A673 (cell line): Measurements from ENCODE around the gene LRRC36. TPM values are rescaled to one million over a fixed set of nuclear protein-coding genes. Genes with fewer than 3 reads are reported as not detected.
A peak's percentile ranks its signal among the peaks of the same experiment; 100 is the strongest.

ENCODE experiments used
- BruUV-seq: library from RNA; stranded (reverse); fragments of 400-500 nt; replicated peaks from 2 replicates; lab custom pipeline; 2021; lab: Mats Ljungman, UMichigan
- CTCF ChIA-PET: fragments of 300-600 bp; sonication (Branson Sonifier 250); formaldehyde crosslinking; loops from one replicate; lab custom pipeline; 2022; ENCODE audit warnings: antibody characterized with exemption; lab: Charles Lee
- POLR2A ChIA-PET: fragments of 300-600 bp; sonication (Branson Sonifier 250); formaldehyde crosslinking; loops from one replicate; lab custom pipeline; 2022; ENCODE audit warnings: antibody characterized with exemption; ENCODE audit not compliant: low non-redundant PET; lab: Charles Lee
- DNase-seq: peaks from one replicate; pipeline ENCODE4 v3.0.0-alpha.2; 2015; ENCODE audit warnings: low spot score
- H3K27ac ChIP-seq: fragments of 200-600 bp; sonication (generic); 2 replicates; pipeline ENCODE4 v1.5.1; 2016; ENCODE audit warnings: mixed run types, low read depth, mild to moderate bottlenecking, mixed read lengths, antibody characterized with exemption, low read length; ENCODE audit not compliant: poor library complexity, severe bottlenecking
- H3K27me3 ChIP-seq: fragments of 200-600 bp; sonication (generic); replicated peaks from 2 replicates; pipeline ENCODE4 v1.6.1; 2017; ENCODE audit warnings: mixed run types, low read depth, mild to moderate bottlenecking, mixed read lengths, antibody characterized with exemption, low read length; ENCODE audit not compliant: insufficient read depth, poor library complexity
- H3K36me3 ChIP-seq: fragments of 200-600 bp; sonication (generic); 2 replicates; pipeline ENCODE4 v1.6.1; 2016; ENCODE audit warnings: mixed run types, mild to moderate bottlenecking, mixed read lengths, antibody characterized with exemption, low read length; ENCODE audit not compliant: insufficient read depth, poor library complexity, severe bottlenecking
- H3K4me1 ChIP-seq: fragments of 200-600 bp; sonication (generic); 2 replicates; pipeline ENCODE4 v1.6.1; 2017; ENCODE audit warnings: mixed run types, mild to moderate bottlenecking, mixed read lengths, antibody characterized with exemption, low read length; ENCODE audit not compliant: insufficient read depth, poor library complexity, severe bottlenecking
- H3K4me3 ChIP-seq: fragments of 200-600 bp; sonication (generic); 2 replicates; pipeline ENCODE4 v1.5.1; 2016; ENCODE audit warnings: low read depth, mixed run types, mild to moderate bottlenecking, mixed read lengths, low read length; ENCODE audit not compliant: poor library complexity, severe bottlenecking
- H3K9me3 ChIP-seq: fragments of 200-600 bp; sonication (generic); 2 replicates; pipeline ENCODE4 v1.6.1; 2016; ENCODE audit warnings: mixed run types, low read depth, mild to moderate bottlenecking, mixed read lengths, antibody characterized with exemption, low read length; ENCODE audit not compliant: poor library complexity, severe bottlenecking
- EZH2 ChIP-seq: fragments of 200-600 bp; sonication (generic); IDR thresholded peaks from 2 replicates; pipeline ENCODE4 v1.6.1; 2017; ENCODE audit warnings: borderline replicate concordance, low read depth, mild to moderate bottlenecking, mixed read lengths, antibody characterized with exemption, low read length; ENCODE audit not compliant: poor library complexity, severe bottlenecking
- intact Hi-C: fragments of 100-400 bp; cut with micrococcal nuclease; formaldehyde crosslinking; loops from one replicate; pipeline ENCODE4 v1.10.0; 2022; ENCODE audit not compliant: unreplicated experiment
- total RNA-seq: library from RNA; stranded (reverse); gene quantifications from 2 replicates; pipeline ENCODE4 v1.2.3, GENCODE V29; 2021
- TF ChIP-seq, protein P1 (sequence below): fragments of 300-800, 200-600 bp; sonication (generic); conservative IDR thresholded peaks from 2 replicates; pipeline ENCODE4 v1.5.1; 2017; ENCODE audit warnings: low read depth, mild to moderate bottlenecking, antibody characterized with exemption, low read length, moderate library complexity, mixed read lengths

LRRC36 gene
- total RNA-seq, 1 experiment from 2014 or later: not detected

DNA sequence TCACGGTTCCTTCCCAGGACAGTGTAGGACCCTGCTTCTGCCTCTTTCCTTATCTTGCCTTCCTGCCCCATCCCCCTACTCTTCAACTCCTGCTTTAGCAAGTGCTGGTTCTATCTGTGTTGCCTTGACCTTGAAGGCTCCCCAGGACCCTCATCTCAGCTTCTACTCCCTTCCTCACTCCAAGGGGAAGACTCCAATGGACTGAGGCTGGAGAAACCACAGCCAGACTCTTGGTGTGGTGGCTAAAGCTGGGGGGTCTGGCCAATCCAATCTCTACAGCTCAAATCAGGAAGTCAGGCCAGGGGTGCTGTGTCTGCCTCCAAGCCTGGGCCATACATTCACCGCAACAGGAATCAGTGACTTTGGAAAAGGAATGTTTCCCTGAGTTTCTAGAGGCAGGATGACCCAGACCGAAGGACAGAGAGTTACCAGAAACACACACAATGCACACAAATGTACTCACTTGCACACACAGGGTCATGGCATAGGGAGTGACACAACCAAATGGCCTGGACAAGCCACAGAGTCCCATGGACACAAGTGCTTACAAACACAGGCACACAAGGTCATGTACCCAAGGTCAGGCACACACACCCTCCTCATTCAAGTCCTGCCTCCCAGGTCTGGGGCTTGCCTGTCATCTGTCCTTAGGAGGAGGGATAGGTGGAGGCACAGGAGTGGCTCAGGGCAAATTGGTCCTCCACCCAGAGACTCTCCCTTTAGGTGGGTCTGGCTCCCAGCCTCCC lies 102.6 kb downstream of the LRRC36 start:
- TF ChIP-seq, protein P1, sequence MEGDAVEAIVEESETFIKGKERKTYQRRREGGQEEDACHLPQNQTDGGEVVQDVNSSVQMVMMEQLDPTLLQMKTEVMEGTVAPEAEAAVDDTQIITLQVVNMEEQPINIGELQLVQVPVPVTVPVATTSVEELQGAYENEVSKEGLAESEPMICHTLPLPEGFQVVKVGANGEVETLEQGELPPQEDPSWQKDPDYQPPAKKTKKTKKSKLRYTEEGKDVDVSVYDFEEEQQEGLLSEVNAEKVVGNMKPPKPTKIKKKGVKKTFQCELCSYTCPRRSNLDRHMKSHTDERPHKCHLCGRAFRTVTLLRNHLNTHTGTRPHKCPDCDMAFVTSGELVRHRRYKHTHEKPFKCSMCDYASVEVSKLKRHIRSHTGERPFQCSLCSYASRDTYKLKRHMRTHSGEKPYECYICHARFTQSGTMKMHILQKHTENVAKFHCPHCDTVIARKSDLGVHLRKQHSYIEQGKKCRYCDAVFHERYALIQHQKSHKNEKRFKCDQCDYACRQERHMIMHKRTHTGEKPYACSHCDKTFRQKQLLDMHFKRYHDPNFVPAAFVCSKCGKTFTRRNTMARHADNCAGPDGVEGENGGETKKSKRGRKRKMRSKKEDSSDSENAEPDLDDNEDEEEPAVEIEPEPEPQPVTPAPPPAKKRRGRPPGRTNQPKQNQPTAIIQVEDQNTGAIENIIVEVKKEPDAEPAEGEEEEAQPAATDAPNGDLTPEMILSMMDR: no peak
- TF ChIP-seq EZH2: no peak
- Histone ChIP-seq H3K27ac (no peak overlapping the region), H3K4me1 (peaks cover 19% of the 10 kb centered on the region), H3K9me3 (no peaks in the 10 kb centered on the region), H3K27me3 (peaks cover 3% of the 10 kb centered on the region), H3K4me3 (no peak overlapping the region), H3K36me3 (no peaks in the 10 kb centered on the region)
- no TSS peak for BruUV-seq
- intact Hi-C loops: loop anchor here (5.0 kb wide), 1 partner anchor 38 kb away; no protein-coding TSS in a partner anchor
- POLR2A ChIA-PET: no interaction called here
- DNase-seq: no peak
- CTCF ChIA-PET: interaction anchor here (0.5 to 1.6 kb wide), 2 partner anchors 34 to 36 kb away, joined by 3 to 8 read pairs; no protein-coding TSS in a partner anchor

DNA sequence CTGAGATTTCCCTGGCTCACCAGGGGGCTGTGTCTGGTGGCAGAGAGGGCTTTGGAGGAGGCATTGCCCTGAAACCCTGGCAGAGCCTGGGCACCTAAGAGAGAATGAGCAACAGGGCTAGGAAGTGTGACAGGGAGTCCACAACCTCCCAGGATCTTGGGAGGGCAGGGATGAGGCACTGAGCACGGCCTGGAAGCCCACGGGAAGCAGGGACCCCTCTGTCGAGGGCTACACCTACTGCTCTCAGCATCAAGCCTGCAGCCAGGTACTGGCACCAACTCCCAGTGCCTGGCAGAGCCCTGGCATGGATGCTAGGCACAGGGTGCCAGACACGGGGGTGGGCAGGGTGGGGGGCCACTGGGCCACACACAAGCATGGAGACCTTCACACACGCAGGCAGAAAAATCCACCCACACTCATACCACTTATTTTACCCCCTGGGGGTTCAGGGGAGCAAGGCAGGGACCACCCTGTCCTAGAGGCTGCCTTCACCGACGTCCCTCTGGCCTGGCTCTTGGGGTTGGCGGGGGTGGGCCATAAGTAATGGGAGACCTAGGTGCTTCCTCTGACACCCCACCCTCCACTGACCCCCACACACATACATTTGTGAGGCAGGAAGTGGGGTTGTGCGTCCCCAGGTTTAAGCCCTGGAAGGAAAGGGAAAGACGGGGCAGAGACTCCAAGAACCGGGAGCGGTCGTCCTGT lies 103.3 kb downstream of the LRRC36 start:
- peak overlapping the region; percentile 52 for H3K4me3 ChIP-seq
- DNase-seq: no peak
- no TSS peak for BruUV-seq
- peaks cover 12% of the 10 kb centered on the region for H3K4me1 ChIP-seq
- H3K27me3 ChIP-seq: peaks cover 3% of the 10 kb centered on the region
- no peak overlapping the region for H3K27ac ChIP-seq
- TF ChIP-seq, protein P1: no peak
- TF ChIP-seq EZH2: no peak
- no peaks in the 10 kb centered on the region for H3K36me3 ChIP-seq
- intact Hi-C loops: loop anchor here (5.0 kb wide), 1 partner anchor 37 kb away; no protein-coding TSS in a partner anchor
- POLR2A ChIA-PET: no interaction called here
- CTCF ChIA-PET: no interaction called here
- no peaks in the 10 kb centered on the region for H3K9me3 ChIP-seq

DNA sequence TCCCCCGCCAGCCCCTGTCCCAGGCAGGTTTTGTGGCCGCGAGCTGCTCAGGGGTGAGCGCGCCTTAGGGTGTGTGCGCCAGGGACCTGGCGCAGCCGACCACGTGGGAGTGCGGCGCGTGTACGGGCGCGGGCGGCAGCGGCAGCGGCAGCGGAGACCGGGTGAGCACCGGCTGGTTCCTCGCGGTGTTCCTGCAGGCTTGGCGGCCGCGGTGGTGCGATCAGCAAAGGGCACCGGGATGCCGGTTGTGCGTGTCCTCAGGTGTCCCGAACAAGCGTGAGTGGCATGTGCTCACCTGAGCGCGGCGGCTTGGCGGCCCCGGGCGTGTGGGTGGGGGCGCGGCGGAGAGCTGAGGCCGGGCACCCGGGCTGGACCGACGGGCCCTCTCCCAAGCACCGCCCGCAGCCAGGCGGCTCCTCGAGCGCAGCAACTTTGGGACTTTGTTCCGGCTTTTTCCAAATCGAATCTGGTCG lies 103.9 kb downstream of the LRRC36 start:
- Histone ChIP-seq H3K9me3 (no peaks in the 10 kb centered on the region), H3K36me3 (no peaks in the 10 kb centered on the region), H3K4me3 (peak overlapping the region; percentile 52), H3K4me1 (peaks cover 6% of the 10 kb centered on the region), H3K27me3 (peaks cover 3% of the 10 kb centered on the region), H3K27ac (no peak overlapping the region)
- ChIA-PET CTCF (interaction anchor here (0.6 to 1.0 kb wide), 5 partner anchors 8 to 687 kb away, joined by 3 to 10 read pairs (median 8); no protein-coding TSS in a partner anchor), POLR2A (no interaction called here)
- peak; percentile 38 for DNase-seq
- no TSS peak for BruUV-seq
- TF ChIP-seq EZH2: no peak
- TF ChIP-seq, protein P1: no peak
- intact Hi-C loops: no loop called here
